Choroid plexus epithelial cell (primary cell): Measurements from ENCODE around the gene SLC9A8.
"Not testable (repeated sequence)": the region's sequence is repeated elsewhere in the genome, so short reads cannot be mapped to it uniquely, and the experiment has no call there.

Experiments used
- DNase-seq: peaks from one replicate; pipeline ENCODE4 v3.0.0-alpha.2; 2010; ENCODE audit warnings: low read depth
- H3K4me3 ChIP-seq: 2 replicates; pipeline ENCODE4 v1.5.1; 2011; ENCODE audit warnings: low read depth, mild to moderate bottlenecking, control low read depth, low read length, moderate library complexity
- CTCF ChIP-seq: conservative IDR thresholded peaks from 2 replicates; pipeline ENCODE4 v1.5.1; 2011; ENCODE audit warnings: low read depth, mild to moderate bottlenecking, control low read depth, inconsistent platforms, low read length, moderate library complexity

The SLC9A8 gene

GRCh38 chr20:49796600-49797343, 15.9 kb upstream of the SLC9A8 start:
- TF ChIP-seq CTCF = no peak
- no peak overlapping the region for H3K4me3 ChIP-seq
- DNase-seq = no peak

GRCh38 chr20:49797344-49797615, 15.3 kb upstream of the SLC9A8 start:
- H3K4me3 ChIP-seq = no peak overlapping the region
- no peak for DNase-seq
- no peak for TF ChIP-seq CTCF

GRCh38 chr20:49798718-49799117, 13.9 kb upstream of the SLC9A8 start:
- no peak for DNase-seq

GRCh38 chr20:49799698-49800097, 12.9 kb upstream of the SLC9A8 start:
- TF ChIP-seq CTCF = no peak
- H3K4me3 ChIP-seq = no peak overlapping the region
- no peak for DNase-seq

More at GRCh38 chr20:49798718-49799117, 13.9 kb upstream of the SLC9A8 start:
- no peak overlapping the region for H3K4me3 ChIP-seq
- TF ChIP-seq CTCF = no peak

- H3K4me3 ChIP-seq = no peak overlapping the region
- no peak for DNase-seq
- TF ChIP-seq CTCF = no peak
These were observed 9.2 kb upstream of the SLC9A8 start for GRCh38 chr20:49803418-49803817.

GRCh38 chr20:49804364-49804763, 8.3 kb upstream of the SLC9A8 start:
- DNase-seq = no peak
- TF ChIP-seq CTCF = no peak
- H3K4me3 ChIP-seq = no peak overlapping the region

GRCh38 chr20:49805224-49805876, 7.3 kb upstream of the SLC9A8 start:
- DNase-seq, H3K4me3 ChIP-seq: not testable (repeated sequence)
